Esophagus muscularis mucosa (tissue), 4 donors: ENCODE data around the gene HSPA8. TPM values are rescaled to one million over a fixed set of nuclear protein-coding genes. Genes with fewer than 3 reads are reported as not detected.

Experiments used
- DNase-seq: peaks from one replicate; pipeline ENCODE4 v3.0.0-alpha.2; 2017; ENCODE audit errors: extremely low spot score
- H3K27ac ChIP-seq, 4 donors: fragments of 200-600 bp; sonication (generic); replicated peaks in 1 of 4; 1 replicate in 3 of 4; 2 replicates in 1 of 4; pipeline ENCODE4 v1.5.1; 2016 to 2019; ENCODE audit warnings: mild to moderate bottlenecking in 1 of 4
- H3K27me3 ChIP-seq, 4 donors: fragments of 200-600 bp; sonication (generic); one replicate each; pipeline versions ENCODE4 v1.5.1 to v1.6.0; 2016 to 2019
- H3K36me3 ChIP-seq, 4 donors: fragments of 200-600 bp; sonication (generic); one replicate each; pipeline ENCODE4 v1.5.1; 2016 to 2019
- H3K4me1 ChIP-seq, 4 donors: fragments of 200-600 bp; sonication (generic); one replicate each; pipeline ENCODE4 v1.5.1; 2016 to 2019
- H3K4me3 ChIP-seq, 4 donors: fragments of 200-600 bp; sonication (generic); 1 replicate in 2 of 4; 2 replicates in 2 of 4; pipeline ENCODE4 v1.5.1; 2016 to 2019; ENCODE audit warnings: mild to moderate bottlenecking in 4 of 4, moderate library complexity in 1 of 4
- H3K9me3 ChIP-seq, 4 donors: fragments of 200-600 bp; sonication (generic); 1 replicate in 3 of 4; 2 replicates in 1 of 4; pipeline ENCODE4 v1.5.1; 2016 to 2019
- EP300 ChIP-seq: sonication (generic); formaldehyde crosslinking; IDR thresholded peaks from one replicate; pipeline ENCODE4 v1.6.1; 2017; ENCODE audit warnings: antibody characterized with exemption
- POLR2A ChIP-seq: fragments of 450-650 bp; IDR thresholded peaks from one replicate; pipeline ENCODE4 v1.6.1; 2017; ENCODE audit warnings: antibody characterized with exemption, moderate library complexity, mild to moderate bottlenecking, low read depth
- POLR2AphosphoS5 ChIP-seq, 2 donors: sonication (generic); formaldehyde crosslinking; IDR thresholded peaks; one replicate each; pipeline ENCODE4 v1.6.1; 2017; ENCODE audit warnings: antibody characterized with exemption in 2 of 2
- WGBS: methylation state at CpG from one replicate; pipeline ENCODE4 v1.1.5; 2018; 5-methylcytosine and 5-hydroxymethylcytosine counted together
- intact Hi-C: fragments of 100-400 bp; cut with DNase I; formaldehyde crosslinking; loops from one replicate; pipeline ENCODE4 v1.15.1; 2023
- total RNA-seq, 4 donors: library from RNA; depleted of rRNA; stranded (reverse); fragments of >200 nt; gene quantifications; one replicate each; pipeline versions ENCODE4 v1.1.0 to v1.2.1, GENCODE V29; 2016
- TF ChIP-seq, protein P1 (sequence below), 3 experiments: fragments of 200-600 bp in 2 of 3; fragments of 450-650 bp in 1 of 3; sonication (generic) in 2 of 3; IDR thresholded peaks; one replicate each; pipeline ENCODE4 v1.5.1; 2017 to 2019; ENCODE audit warnings: antibody characterized with exemption in 3 of 3, mild to moderate bottlenecking in 2 of 3, moderate library complexity in 1 of 3

HSPA8 gene
- total RNA-seq, 4 donors from 2014 or later = 982 to 1,379 (median 1,192) TPM

DNA sequence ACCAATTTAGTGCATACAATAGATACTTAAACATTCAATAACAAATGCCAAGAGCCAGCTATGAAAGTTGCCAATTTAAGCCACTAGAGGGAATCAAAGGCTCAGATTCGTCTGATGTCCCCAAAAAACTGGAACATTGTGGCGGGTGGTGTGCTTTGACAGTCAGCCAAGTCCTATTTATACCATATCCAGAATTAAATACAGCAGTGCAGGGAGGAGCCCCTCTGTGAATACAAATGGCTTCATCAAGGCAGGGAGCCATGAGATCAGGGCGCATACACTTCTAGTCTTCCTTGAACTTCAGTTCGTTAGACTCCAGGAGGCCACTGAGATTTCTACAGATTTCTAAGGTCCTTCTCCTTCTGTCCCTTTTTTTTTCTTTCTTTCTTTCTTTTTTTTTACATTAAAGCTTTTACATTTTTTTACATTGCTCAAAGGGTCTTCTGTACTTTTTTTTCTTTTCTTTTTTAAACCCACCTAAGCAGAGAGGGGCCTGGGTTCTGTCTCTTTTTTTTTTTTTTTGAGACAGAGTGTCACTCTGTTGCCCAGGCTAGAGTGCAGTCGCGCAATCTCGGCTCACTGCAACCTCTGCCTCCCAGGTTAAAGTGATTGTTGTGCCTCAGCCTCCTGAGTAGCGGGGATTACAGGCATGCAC is 41.5 kb upstream of the HSPA8 start:
- Histone ChIP-seq H3K9me3 (no peaks in the 10 kb centered on the region), H3K4me3 (no peak overlapping the region), H3K27me3 (no peaks in the 10 kb centered on the region), H3K4me1 (peaks cover 28 to 89% (median 87%) of the 10 kb centered on the region in 4 donors), H3K36me3 (no peaks in the 10 kb centered on the region), H3K27ac (peak overlapping the region; percentile 53 to 77 (median 73))
- intact Hi-C loops = no loop called here
- TF ChIP-seq POLR2AphosphoS5 (IDR thresholded peaks at IDR 0.05) = peak; percentile 56 to 67
- TF ChIP-seq, protein P1, sequence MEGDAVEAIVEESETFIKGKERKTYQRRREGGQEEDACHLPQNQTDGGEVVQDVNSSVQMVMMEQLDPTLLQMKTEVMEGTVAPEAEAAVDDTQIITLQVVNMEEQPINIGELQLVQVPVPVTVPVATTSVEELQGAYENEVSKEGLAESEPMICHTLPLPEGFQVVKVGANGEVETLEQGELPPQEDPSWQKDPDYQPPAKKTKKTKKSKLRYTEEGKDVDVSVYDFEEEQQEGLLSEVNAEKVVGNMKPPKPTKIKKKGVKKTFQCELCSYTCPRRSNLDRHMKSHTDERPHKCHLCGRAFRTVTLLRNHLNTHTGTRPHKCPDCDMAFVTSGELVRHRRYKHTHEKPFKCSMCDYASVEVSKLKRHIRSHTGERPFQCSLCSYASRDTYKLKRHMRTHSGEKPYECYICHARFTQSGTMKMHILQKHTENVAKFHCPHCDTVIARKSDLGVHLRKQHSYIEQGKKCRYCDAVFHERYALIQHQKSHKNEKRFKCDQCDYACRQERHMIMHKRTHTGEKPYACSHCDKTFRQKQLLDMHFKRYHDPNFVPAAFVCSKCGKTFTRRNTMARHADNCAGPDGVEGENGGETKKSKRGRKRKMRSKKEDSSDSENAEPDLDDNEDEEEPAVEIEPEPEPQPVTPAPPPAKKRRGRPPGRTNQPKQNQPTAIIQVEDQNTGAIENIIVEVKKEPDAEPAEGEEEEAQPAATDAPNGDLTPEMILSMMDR (IDR thresholded peaks at IDR 0.05) = peak; percentile 77 to 79 (median 79)
- TF ChIP-seq POLR2A = no peak
- 50% methylated on average over 8 of the region's 8 CpGs for WGBS
- DNase-seq = peak; percentile 93

DNA sequence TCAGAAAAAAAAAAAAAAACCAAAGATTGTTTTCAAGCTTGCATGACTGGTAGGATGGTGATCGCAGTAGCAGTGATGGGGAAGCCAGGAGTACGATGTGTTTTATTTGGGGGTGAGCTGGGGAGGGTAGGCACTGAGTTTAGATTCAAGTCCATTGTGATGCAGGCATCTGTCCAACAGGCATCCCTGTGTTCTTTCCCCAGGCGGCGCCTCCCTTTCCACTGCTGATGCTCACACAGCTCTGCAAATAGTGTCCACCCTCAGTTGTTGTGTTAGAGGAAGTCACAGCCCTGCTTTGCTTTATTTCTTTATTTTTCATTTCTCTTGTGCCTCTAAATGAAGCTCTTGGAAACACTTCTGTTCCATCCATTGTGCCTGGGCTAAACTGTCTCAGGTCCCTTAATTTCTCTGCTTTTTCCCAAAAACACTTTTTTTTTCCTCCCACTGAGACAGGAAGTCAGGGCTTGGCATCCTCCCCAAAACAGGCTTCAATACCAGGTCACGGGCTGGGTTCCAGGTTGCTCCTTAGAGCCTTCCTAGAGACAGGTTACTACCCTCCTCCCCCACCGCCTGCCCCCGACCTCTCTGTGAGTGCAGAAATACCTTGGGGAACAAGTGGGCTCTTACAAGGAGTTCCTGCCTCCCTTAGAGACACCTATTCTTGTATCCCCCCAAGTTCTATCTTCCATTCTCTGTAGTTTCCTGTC is 38.6 kb upstream of the HSPA8 start:
- Histone ChIP-seq H3K27ac (peak overlapping the region; percentile 63 to 72 (median 68)), H3K36me3 (peaks cover 5 to 23% (median 12%) of the 10 kb centered on the region in 4 donors), H3K27me3 (no peaks in the 10 kb centered on the region), H3K9me3 (no peaks in the 10 kb centered on the region), H3K4me3 (no peak overlapping the region), H3K4me1 (peaks cover 28 to 72% (median 68%) of the 10 kb centered on the region in 4 donors)
- intact Hi-C loops = no loop called here
- DNase-seq = no peak
- 62% methylated on average over 7 of the region's 7 CpGs for WGBS
- no peak for TF ChIP-seq POLR2A
- TF ChIP-seq, protein P1 (IDR thresholded peaks at IDR 0.05) = no peak
- TF ChIP-seq POLR2AphosphoS5 (IDR thresholded peaks at IDR 0.05) = no peak
- TF ChIP-seq EP300 = no peak

GRCh38 chr11:123098990-123099389 is 37.1 kb upstream of the HSPA8 start:
- intact Hi-C loops = no loop called here
- 66% methylated on average over 3 of the region's 3 CpGs for WGBS
- Histone ChIP-seq H3K9me3 (no peaks in the 10 kb centered on the region), H3K27ac (peak overlapping the region in 1 of 4 donors; percentile 72), H3K4me1 (peaks cover 26 to 57% (median 54%) of the 10 kb centered on the region in 4 donors), H3K36me3 (peaks cover 5 to 26% (median 13%) of the 10 kb centered on the region in 4 donors), H3K27me3 (no peaks in the 10 kb centered on the region), H3K4me3 (no peak overlapping the region)
- TF ChIP-seq POLR2A (no peak), EP300 (no peak), POLR2AphosphoS5 (IDR thresholded peaks at IDR 0.05) (no peak)
- TF ChIP-seq, protein P1 (IDR thresholded peaks at IDR 0.05) = no peak
- DNase-seq = no peak

DNA sequence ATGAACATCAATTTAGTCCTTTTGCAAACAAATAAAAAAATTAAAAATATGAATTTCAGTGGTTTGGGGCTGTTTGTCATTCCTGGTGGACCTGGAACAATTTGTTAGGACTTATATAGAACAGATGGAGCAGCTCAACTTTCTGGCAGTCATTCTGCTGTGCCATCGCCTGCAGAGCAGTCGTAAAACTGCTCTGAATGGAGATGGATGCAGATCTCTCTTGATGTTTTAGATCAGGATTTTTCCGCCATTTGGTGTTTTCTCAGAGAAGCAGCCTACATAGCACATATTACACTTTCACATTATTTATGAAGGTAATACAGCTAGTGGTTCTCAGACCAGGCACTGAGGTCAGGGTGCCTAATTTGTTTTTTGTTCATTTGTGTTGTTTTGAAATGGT is 31.8 kb upstream of the HSPA8 start:
- WGBS = 78% methylated on average over 3 of the region's 3 CpGs
- TF ChIP-seq POLR2A (no peak), EP300 (no peak), POLR2AphosphoS5 (IDR thresholded peaks at IDR 0.05) (no peak)
- TF ChIP-seq, protein P1 (IDR thresholded peaks at IDR 0.05) = no peak

More for the DNA sequence above, 31.8 kb upstream of the HSPA8 start:
- Histone ChIP-seq H3K9me3 (no peaks in the 10 kb centered on the region), H3K36me3 (peaks cover 5 to 32% (median 14%) of the 10 kb centered on the region in 4 donors), H3K27ac (no peak overlapping the region), H3K4me3 (no peak overlapping the region), H3K27me3 (no peaks in the 10 kb centered on the region), H3K4me1 (peaks cover 0 to 42% (median 28%) of the 10 kb centered on the region in 4 donors)
- intact Hi-C loops = no loop called here
- no peak for DNase-seq
